HG02870 (cell line): Measurements from ENCODE around the gene RNU11.
"Not testable (repeated sequence)": the region's sequence is repeated elsewhere in the genome, so short reads cannot be mapped to it uniquely, and the experiment has no call there.

Experiments used
- ATAC-seq: cut with Tn5 transposase; IDR thresholded peaks from one replicate; pipeline ENCODE4 v1.9.1; 2021; ENCODE audit warnings: mild to moderate bottlenecking, moderate library complexity; ENCODE audit not compliant: unreplicated experiment

Gene RNU11

DNA sequence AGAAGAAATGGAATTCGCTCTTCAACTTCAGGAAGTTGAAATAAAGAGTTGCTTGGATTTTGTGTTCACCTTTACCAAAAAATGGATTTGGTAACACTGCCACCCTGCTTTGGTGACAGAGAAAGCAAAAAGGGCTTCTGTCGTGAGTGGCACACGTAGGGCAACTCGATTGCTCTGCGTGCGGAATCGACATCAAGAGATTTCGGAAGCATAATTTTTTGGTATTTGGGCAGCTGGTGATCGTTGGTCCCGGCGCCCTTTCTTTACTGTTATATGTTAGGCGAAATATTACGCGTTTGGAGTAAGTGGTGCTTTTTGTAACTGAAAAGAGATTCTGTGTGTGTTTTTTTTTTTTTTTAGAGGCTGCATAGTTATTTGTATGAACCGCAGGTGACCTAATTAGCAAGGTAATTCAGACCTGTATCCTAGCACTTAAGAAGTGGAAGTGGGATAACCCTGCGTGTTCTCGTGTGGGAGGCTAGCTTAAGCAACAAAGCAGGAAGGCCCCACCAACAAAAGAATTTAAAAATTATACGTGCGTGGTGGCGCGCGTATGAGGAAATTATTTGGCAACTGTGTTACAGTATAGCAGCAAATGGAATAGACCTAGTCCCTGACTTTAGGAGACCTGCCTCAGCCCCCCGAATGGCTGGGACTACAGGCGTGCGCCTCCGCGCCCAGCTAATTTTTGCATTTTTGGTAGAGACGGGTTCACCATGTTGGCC, at the start of gene RNU11:
TSS of gene RNU11 (plus strand) at position 127 of the 725 bp plus-strand sequence.
- ATAC-seq = peak; percentile 65

DNA sequence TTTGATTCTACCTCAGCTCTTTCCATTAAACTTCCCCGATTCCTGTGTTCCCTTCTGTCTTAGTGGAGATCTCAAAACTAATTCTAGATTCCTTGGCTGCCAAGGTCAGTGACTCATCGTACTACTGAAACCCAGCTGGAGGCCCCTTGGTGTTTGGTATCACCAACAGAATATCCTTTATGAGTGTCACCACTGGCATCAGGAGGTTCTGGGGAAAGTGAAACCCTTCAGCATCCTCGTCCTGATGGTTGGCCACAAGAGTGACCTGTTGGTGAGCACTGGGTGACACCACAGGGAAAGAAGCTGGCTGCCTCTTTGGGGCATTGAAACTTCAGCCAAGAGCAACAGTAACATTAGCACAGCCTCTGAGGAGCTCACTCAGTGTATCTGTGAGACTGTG, 46.7 kb upstream of the RNU11 start:
- no peak for ATAC-seq

DNA sequence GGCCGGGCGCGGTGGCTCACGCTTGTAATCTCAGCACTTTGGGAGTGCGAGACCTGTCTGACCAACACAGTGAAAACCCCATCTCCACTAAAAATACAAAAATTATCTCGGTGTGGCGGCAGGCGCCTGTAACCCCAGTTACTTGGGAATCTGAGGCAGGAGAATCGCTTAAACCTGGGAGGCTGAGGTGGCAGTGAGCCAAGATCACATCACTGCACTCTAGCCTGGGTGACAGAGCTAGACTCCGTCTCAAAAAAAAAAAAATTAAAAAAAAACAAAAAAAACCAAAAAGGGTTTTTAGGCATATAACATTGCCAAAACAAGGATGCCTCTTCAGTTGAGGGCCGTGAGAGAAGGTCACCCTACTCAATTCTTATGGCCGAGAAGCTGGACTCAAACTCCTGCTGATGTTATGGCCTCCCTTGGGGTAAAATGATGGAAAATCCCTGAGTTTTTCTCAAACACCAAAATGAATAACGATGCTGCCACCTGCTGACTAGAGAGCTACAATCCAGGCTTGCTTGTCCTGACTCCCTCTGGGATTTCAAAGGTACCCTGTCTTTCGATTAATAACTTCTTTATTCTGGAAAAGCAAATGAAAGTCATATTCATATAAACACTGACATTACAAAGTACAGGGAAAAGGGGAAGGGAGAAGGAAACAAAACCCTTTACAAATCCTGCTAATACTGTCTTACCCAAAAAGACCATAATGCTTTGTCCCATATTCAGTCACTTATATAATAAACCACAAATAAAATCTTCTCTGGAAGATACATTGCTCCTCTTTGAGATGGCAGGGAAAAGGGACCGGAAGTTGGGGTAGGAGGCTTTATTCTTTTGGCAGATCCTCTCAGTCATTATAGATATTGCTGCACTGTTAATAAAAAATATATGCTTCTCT, 45.6 kb upstream of the RNU11 start:
- ATAC-seq = no peak

DNA sequence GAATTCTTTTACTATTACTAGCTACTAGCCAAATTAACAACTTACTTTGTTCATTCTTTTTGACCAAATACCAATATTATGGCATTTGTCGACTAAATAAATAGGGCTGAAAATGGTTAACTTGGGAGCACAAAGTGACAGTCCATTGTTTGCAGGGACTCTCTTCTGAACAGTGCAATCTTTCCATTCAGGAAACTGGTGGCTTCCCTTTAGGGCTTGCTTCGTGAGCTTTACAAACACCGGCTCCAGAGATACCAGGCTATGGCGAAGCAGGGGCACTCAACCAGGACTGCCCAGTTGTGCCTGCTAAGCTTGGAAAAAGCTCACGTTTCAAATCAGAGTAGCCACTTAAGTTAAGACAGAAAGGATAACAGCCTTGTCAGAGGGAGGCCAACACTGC, 44.0 kb upstream of the RNU11 start:
- ATAC-seq = no peak

DNA sequence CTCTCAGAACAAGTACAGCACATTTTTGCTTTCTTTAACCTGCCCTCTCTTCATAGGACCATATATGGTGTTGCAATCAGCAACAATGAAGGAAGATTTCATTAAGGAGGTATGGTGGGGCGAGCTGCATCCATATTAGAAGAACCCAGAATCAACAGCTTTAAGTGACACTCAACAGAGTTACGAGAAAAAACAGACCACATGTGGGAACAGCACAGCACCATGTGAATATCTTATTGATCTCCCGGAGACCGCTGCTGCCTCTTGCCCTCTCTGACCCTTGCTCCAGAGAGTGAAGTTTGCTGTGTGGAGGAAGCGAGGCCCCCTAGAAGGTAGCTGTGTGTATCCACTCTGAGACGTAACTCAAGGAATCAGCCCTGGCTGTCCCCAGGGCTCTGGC, 43.4 kb upstream of the RNU11 start:
- no peak for ATAC-seq

DNA sequence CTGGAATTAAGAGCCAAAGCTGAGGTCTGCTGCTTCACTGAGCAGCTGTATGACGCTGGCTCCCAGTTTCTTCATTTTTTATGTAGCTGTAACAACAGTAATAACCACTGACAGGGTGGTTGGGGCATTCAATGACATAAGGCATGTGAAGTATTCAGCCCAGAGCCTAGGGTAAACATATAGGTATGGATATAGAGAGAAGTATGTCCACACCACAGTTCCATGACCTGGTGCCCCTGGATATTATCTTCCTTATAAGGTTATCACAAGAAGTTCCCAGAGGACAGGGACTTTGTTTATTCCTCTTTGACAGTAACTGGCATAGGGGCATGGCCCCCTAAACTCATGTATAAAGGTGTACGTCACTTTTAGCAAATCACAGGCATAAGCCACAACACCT, 41.6 kb upstream of the RNU11 start:
- no peak for ATAC-seq

DNA sequence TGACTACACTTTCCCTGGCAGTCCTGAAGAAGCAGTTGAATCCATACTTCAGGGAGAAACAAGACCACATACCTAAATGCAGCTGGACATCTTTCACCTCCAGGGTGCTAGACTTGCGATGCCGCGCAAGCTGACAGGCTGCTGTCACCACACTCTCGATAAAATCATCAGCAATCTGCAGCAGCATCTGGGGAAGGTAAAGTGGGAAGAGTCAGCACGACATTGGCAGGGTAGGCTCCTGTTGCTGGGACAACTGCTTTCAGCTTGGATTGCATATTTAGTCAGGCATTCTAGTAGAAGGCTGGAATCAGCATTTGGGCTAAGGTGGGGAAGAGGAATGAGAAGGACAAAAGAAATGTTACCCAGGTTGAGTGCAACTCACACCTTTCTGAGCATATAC, 35.2 kb upstream of the RNU11 start:
- ATAC-seq = no peak

DNA sequence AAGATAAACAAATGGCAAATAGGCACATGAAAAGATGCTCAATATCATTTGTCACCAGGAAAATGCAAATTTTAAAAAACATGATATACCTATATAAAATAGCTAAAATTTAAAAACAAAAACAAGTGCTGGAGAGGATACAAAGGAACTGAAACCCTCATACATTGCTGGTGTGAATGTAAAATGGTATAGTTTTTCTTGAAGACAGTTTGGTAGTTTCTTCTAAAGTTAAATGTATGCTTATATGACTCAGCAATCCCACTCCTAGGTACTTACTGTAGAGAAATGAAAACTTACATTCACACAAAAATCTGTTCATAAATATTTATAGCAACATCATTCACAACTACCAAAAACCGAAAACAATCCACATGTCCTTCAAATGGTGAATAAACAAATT, 16.7 kb upstream of the RNU11 start:
- ATAC-seq = no peak

DNA sequence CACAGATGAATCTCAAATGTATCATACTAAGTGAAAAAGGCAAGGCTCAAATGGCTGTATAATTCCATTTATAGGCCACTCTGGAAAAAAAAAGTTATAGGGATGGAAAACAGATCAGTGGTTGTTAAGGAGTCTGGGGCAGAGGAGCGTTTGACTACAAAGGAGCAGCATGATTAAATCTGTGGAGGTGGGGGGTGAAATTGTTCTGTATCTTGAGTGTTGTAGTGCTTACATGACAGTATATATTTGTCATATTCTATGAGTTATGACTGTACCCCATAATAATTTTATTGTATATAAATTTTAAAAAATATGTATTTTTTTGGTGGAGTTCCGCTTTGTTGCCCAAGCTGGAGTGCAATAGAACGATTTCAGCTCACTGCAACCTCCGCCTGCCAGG, 15.8 kb upstream of the RNU11 start:
- no peak for ATAC-seq

DNA sequence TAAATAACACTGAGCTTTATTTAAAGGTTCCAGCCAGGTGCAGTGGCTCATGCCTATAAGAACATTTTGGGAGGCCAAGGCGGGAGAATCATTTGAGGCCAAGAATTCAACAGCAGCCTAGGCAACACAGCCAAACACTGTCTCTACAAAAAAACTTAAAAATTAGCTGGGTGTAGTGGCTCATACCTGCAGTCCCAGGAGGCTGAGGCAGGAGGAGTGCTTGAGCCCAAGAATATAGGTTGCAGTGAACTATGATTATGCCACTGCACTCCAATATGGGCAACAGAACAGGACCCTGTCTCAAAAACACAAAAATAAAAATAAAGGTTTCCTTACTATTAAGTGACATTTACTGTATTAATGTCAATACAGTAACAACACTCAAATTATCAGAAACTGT, 7.6 kb upstream of the RNU11 start:
- ATAC-seq = no peak

DNA sequence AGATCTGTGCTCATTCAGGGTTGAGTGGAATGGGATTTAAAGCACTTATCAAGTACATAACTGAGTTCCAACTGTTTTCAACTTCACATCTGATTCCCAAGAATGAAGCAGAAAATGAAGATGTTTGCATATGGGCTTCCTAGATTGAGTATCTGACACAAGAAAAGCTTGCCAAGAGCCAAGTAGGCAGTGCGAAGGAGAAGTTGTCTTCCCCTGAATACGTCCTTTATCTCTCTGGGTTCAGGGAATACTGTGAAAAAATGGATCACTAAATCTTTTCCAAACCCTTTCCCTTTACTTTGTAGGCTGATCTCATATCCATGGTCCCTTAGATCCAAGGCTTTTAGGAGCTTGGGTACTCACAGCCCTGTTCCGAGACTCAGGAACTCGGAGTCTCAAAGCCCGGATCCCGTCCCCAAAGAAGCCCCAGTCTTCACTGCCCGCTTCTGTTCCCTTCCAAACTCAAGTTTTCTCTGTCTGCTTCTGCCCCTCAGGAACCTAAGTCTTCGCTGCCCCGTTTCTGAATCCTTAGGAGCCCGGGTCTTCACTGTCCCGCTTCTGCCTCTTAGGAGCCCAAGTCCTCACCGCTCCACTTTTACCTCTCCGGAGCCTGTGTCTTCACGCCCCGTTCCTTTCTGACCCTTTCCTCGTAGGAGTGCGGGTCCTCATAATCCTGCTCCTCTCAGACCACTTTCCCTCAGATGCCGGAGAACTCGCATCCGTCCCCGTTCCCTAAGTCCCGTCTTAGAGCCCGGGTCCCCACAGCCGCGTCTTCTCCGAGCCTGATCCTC, 6.1 kb upstream of the RNU11 start:
- no peak for ATAC-seq

DNA sequence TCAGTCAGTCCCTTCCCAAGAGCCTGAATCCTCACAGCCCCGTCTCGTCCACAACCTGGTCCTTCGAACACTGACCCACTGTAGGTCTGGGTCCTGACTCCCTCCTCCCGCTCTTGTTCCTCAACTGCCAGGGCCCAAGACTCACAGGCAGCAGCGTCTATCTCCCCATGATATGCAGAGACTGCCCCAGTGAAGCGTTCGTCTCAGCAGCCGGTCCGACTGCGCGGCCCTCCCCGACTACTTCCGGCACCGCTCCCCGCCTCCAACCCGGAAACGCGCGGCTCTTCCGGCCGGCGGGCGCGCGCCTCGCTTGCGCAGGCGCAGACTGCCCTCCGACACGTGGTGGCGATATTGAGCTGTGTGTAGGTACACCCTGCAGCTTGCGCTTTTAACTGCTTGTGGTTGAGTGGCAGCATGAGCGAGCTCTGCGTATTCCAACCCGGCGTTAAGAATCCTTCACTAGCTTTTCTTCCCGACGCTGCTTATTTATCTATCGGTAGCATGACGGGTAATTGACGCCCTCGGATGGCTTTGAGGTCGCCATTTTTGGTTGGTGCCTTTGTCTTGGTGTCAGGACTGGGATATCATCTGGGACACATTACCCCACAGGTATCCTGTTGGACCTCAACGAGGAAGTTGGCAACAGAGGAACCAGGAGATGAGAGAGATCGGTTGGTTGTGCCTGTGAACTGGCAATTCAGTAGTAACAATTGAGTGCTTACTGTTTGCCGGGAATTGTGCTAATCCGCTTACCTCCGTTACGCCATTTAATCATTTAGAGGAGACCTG, 5.4 kb upstream of the RNU11 start, which contains the start of gene TAF12:
TSS of gene TAF12 (minus strand) at position 221 of the 789 bp plus-strand sequence. CDS start 20,986 bp downstream, outside the sequence.
- ATAC-seq = peak; percentile 61

DNA sequence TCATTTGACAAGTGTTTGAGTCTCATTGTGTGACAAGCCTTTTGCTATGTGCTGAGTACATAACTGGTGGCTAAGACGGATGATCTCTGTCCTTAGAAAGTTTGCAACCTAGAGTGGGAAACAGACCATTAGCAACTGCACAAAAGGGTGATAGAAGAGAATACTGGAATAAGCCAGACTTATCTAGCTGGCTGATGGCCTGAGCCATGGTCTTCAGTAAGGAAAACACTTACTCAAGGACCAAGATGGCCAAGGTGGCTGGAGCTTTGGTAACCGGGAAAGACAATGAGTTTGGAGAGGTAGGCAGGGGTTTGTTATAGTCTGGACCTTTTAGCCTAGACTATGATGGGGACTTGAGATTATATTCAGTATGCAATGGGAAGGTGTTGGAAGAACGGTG, 3.9 kb upstream of the RNU11 start:
- ATAC-seq = no peak

DNA sequence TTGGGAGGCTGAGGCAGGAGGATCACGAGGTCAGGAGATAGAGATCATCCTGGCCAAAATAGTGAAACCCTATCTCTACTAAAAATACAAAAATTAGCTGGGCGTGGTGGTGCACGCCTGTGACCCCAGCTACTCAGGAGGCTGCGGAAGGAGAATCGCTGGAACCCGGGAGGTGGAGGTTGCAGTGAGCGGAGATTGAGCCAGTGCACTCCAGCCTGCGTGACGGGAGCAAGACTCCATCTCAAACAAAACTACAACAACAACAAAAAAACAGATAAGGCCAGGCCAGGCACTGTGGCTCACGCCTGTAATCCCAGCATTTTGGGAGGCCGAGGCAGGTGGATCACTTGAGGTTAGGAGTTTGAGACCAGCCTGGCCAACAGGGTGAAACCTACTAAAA, 3.0 kb upstream of the RNU11 start:
- ATAC-seq = not testable (repeated sequence)

DNA sequence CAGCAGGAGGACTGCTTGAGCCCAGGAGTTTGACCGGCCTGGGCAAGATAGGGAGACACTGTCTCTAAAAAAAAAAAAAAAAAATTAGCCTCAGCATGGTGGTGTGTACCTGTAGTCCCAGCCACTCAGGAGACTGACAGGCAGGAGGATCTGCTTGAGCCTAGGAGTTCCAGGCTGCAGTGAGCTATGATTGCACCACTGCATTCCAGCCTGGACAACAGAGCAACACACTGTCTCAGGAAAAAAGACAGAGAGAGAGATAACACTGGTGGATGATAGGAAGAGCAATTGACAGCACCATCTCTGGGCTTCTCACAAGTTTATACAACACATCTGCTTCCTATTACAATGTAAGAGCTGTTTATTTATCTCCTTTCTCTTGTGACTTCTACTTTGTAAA, 2.4 kb upstream of the RNU11 start:
- no peak for ATAC-seq

DNA sequence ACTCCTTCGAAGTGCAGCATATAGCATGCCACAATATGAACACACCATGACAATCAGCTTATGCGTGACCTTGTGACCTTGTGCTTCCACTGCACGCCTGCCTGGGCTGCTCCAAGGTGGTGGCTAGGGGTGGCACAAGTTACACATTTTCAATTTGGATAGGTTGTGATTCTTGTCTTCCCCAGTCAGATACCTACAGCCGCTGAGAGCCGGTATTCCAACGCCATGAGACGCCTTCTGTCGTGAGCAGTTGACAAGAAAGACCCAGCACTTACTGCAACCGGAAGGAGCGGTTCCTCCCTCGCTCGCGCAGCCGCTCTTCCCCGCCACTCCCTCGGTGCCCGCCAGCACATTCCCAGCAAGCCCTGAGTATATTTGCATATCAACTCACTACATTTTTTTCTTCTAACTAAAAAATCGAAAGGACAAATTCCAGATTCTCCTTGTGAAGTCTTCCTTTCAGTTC, 359 bp upstream of the RNU11 start:
- ATAC-seq = peak; percentile 53

DNA sequence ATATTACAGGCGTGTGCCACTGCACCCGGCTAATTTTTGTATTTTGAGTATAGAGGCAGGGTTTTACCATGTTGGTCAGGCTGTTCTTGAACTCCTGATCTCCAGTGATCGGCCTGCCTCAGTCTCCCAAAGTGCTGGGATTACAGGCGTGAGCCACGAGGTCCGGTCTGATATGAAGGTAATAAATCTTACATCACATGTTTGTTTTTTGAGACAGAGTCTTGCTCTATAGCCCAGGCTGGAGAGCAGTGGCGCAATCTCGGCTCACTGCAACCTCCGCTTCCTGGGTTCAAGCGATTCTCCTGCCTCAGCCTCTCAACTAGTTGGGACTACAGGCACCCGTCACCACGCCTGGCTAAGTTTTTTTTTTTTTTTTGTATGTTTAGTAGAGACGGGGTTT, 4.7 kb downstream of the RNU11 start:
- ATAC-seq = not testable (repeated sequence)

DNA sequence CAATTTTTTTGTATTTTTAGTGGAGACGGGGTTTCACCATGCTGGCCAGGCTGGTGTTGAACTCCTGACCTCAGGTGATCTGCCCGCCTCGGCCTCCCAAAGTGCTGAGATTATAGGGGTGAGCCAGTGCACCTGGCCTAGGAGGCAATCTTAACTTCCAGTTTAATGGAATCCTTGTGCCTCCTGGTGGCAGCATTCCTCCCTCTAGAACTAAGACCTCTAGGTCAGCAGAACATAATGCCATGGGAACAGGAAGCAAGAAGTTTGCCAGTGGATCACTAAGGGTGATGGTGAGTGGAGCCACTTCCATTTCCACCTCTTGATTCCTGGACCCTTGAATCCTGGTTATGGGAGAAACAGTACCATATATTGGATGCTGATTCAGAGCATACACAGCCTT, 5.5 kb downstream of the RNU11 start:
- ATAC-seq = not testable (repeated sequence)

DNA sequence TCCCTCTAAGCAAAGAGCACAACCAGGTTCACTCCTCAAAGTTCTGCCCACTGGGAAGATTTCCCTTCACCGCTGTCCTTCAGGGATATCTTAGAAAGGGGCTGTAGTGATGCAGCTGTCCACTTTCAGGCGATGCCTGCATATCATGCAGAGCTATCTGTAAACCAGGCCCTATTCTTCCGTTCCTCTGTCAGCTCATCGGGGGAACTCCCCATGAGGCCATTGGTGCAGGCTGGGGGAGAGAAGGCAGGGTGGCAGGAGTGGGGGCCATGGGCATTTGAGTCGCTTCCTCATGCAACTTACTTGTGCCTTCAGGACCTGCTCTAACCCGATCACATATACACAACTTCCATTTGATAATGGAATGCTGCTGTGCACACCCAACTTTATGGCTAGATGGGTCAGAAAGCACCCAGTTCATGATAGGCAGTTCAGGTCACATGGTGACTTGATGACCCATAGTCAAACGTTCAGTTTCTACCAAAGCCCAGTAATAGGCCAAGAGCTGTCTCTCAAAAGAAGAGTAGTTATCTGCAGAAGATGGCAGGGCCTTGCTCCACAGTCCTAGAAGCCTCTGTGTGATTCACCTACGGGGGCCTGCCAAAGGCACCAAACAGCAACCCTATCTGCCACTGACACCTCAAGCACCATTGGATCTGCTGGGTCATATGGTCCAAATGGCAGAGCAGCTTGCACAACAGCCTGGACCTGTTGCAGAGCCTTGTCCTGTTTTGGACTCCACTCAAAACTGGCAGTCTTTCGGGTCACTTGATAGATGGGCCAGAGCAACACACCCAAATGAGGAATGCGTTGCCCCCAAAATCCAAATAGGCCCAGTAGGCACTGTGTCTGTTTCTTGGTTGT, 7.3 kb downstream of the RNU11 start:
- not testable (repeated sequence) for ATAC-seq
